Fibroblast of the aortic adventitia (primary cell): ENCODE results near the gene ACBD4. TPM values are rescaled to one million over a fixed set of nuclear protein-coding genes. Genes with fewer than 3 reads are reported as not detected.

Experiments used
- DNase-seq: peaks from one replicate; pipeline ENCODE4 v3.0.0-alpha.2; 2010; ENCODE audit warnings: low read depth
- H3K4me3 ChIP-seq: 2 replicates; pipeline ENCODE4 v1.5.1; 2011; ENCODE audit warnings: low read depth, mild to moderate bottlenecking, control low read depth, low read length, moderate library complexity
- CTCF ChIP-seq: IDR thresholded peaks from 2 replicates; pipeline ENCODE4 v1.5.1; 2011; ENCODE audit warnings: mild to moderate bottlenecking, low read length, control low read depth, inconsistent platforms; ENCODE audit not compliant: insufficient read depth
- total RNA-seq: library from RNA; depleted of rRNA; stranded (reverse); fragments of >200 nt; gene quantifications from 2 replicates; pipeline ENCODE4 v1.2.3, GENCODE V29; 2012; ENCODE audit warnings: low replicate concordance

Gene ACBD4
- total RNA-seq, 1 donor: 7.4 TPM

- no peak overlapping the region for H3K4me3 ChIP-seq
- TF ChIP-seq CTCF: no peak
- no peak for DNase-seq
These were observed 10.0 kb upstream of the ACBD4 start for GRCh38 chr17:45125509-45125908.

DNA sequence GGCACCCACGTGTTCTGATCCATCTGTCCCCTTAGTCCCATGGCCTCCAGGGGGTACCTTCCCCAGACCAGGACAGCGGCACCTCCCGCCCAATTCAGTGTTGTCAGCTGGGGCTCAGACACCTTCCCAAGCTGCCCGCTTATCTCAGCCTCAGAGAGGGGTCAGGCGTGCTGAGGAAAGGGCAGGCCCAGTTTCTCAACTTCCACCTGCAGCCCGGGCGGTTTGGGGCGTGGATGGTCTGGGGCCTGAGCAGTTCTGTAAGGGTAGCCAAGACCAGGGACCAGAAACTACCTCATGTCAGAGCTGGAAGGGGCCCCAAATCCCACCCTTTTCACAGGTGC is 8.3 kb upstream of the ACBD4 start:
- no peak overlapping the region for H3K4me3 ChIP-seq
- TF ChIP-seq CTCF: no peak
- DNase-seq: no peak

DNA sequence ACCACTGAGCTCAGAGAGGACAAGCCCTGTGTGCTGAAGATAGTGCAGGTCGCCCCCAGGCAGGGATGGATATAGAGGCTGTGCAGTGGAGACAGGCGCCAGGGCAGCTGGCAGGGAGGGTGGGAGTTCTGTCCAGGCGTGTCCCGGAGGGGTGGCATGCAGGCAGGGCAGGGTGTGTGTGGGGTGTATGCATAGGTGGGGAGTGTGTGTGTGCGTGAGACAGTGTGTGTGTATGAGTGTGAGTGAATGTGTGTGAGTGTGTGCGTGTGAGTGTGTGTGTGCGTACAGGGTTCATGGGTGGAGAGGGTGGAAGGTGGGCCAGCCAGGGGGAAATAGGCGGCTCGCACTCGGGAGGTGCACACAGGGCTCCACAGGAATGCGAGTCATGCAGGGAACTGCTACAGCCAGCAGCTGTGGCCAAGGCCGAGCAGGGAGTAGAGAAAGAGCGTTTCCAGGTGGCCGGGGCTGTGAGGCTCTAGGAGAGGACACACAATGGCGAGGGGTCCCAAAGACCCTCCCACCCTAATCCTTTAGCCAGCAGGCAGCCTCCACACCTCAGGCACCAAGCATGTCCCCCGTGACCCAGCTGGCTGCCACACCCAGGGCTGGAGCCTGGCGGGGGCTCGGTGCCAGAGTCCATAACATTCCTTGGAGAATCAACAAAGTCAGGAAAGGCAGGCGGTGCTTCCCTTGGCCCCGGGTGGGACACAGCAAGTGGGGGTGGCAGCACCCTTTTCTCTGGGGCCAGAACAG is 7.8 kb upstream of the ACBD4 start:
- TF ChIP-seq CTCF: no peak
- peak; percentile 60 for DNase-seq
- H3K4me3 ChIP-seq: no peak overlapping the region

- H3K4me3 ChIP-seq: no peak overlapping the region
- no peak for DNase-seq
- TF ChIP-seq CTCF: no peak
These were observed 7.2 kb upstream of the ACBD4 start for GRCh38 chr17:45128331-45128730.

GRCh38 chr17:45128989-45129388 is 6.5 kb upstream of the ACBD4 start:
- no peak for DNase-seq
- no peak overlapping the region for H3K4me3 ChIP-seq
- no peak for TF ChIP-seq CTCF

GRCh38 chr17:45129426-45129939 is 6.0 kb upstream of the ACBD4 start:
- no peak for TF ChIP-seq CTCF
- no peak overlapping the region for H3K4me3 ChIP-seq
- no peak for DNase-seq
